Neural progenitor cell (in vitro differentiated cells): ENCODE data around the gene C15orf61.

Experiments
- CTCF ChIP-seq: fragments of 200-600 bp; sonication (generic); IDR thresholded peaks from 2 replicates; pipeline ENCODE4 v1.5.1; 2017; ENCODE audit warnings: antibody characterized with exemption, mild to moderate bottlenecking
- EZH2 ChIP-seq: fragments of 200-600 bp; sonication (generic); IDR thresholded peaks from 2 replicates; pipeline ENCODE4 v1.6.1; 2017; ENCODE audit warnings: antibody characterized with exemption, mild to moderate bottlenecking, moderate library complexity

- TF ChIP-seq CTCF (no peak), EZH2 (no peak)
These were observed 26.9 kb downstream of the C15orf61 start for GRCh38 chr15:67547836-67548235.
